Spleen (tissue), 11 donors: ENCODE measurements around the gene THSD7A. TPM values are rescaled to one million over a fixed set of nuclear protein-coding genes. Genes with fewer than 3 reads are reported as not detected.

ENCODE experiments used
- DNase-seq: peaks from one replicate; pipeline ENCODE4 v3.0.0-alpha.2; 2020
- H3K27ac ChIP-seq, 8 donors: fragments of 200-600 bp; sonication (generic) in 7 of 8; 1 replicate in 4 of 8; 2 replicates in 4 of 8; pipeline versions ENCODE4 v1.5.0 to v1.8.0; 2016 to 2021; ENCODE audit warnings: inconsistent platforms in 4 of 8, mild to moderate bottlenecking in 4 of 8, moderate library complexity in 1 of 8
- H3K27me3 ChIP-seq, 7 donors: fragments of 200-600 bp; sonication (generic) in 6 of 7; replicated peaks in 1 of 7; 1 replicate in 4 of 7; 2 replicates in 3 of 7; pipeline versions ENCODE4 v1.5.0 to v1.8.0; 2016 to 2021; ENCODE audit warnings: inconsistent platforms in 3 of 7, mild to moderate bottlenecking in 1 of 7
- H3K36me3 ChIP-seq, 6 donors: fragments of 200-600 bp; sonication (generic) in 5 of 6; 1 replicate in 4 of 6; 2 replicates in 2 of 6; pipeline versions ENCODE4 v1.5.0 to v1.8.0; 2016 to 2021; ENCODE audit warnings: inconsistent platforms in 2 of 6
- H3K4me1 ChIP-seq, 6 donors: fragments of 200-600 bp; sonication (generic) in 5 of 6; 1 replicate in 3 of 6; 2 replicates in 3 of 6; pipeline versions ENCODE4 v1.5.0 to v1.8.0; 2016 to 2021; ENCODE audit warnings: inconsistent platforms in 3 of 6
- H3K4me3 ChIP-seq, 8 donors: fragments of 200-600 bp; sonication (generic) in 7 of 8; 1 replicate in 4 of 8; 2 replicates in 4 of 8; pipeline versions ENCODE4 v1.5.0 to v1.8.0; 2016 to 2021; ENCODE audit warnings: inconsistent platforms in 4 of 8, mild to moderate bottlenecking in 4 of 8, moderate library complexity in 2 of 8
- H3K9me3 ChIP-seq, 8 donors: fragments of 200-600 bp; sonication (generic) in 7 of 8; 1 replicate in 4 of 8; 2 replicates in 4 of 8; pipeline versions ENCODE4 v1.5.0 to v1.8.0; 2016 to 2021; ENCODE audit warnings: inconsistent platforms in 4 of 8
- CTCF ChIP-seq, 11 experiments: fragments of 200-600 bp in 7 of 11; fragments of 450-650 bp in 4 of 11; sonication (generic) in 4 of 11; IDR thresholded peaks in 8 of 11; conservative IDR thresholded peaks in 3 of 11; 1 replicate in 7 of 11; 2 replicates in 4 of 11; pipeline versions ENCODE4 v1.4.0 to v1.8.0; 2016 to 2021; ENCODE audit warnings: antibody characterized with exemption in 11 of 11, inconsistent platforms in 4 of 11, mild to moderate bottlenecking in 1 of 11
- POLR2A ChIP-seq, 3 donors: fragments of 450-650 bp; IDR thresholded peaks; one replicate each; pipeline ENCODE4 v1.5.1; 2017; ENCODE audit warnings: antibody characterized with exemption in 3 of 3, mild to moderate bottlenecking in 1 of 3
- POLR2AphosphoS5 ChIP-seq, 3 donors: sonication (generic); formaldehyde crosslinking; IDR thresholded peaks; one replicate each; pipeline ENCODE4 v1.5.1; 2017; ENCODE audit warnings: antibody characterized with exemption in 3 of 3
- WGBS, 5 donors: extraction: QIAGEN DNeasy Blood & Tissue Kit in 3 of 5; methylation state at CpG; one replicate each; pipeline versions ENCODE4 v1.1.5 to v1.1.7; 2013 to 2018; 5-methylcytosine and 5-hydroxymethylcytosine counted together
- intact Hi-C: fragments of 100-400 bp; cut with DNase I; formaldehyde crosslinking; loops from one replicate; pipeline ENCODE4 v1.15.0; 2023; ENCODE audit warnings: low total_unique reads
- polyA plus RNA-seq, 3 donors: library from polyadenylated mRNA; stranded (reverse); fragments of 200-250 nt; gene quantifications; one replicate each; pipeline ENCODE4 v1.2.1, GENCODE V29; 2013
- total RNA-seq, 7 donors: library from RNA; depleted of rRNA in 3 of 7; stranded (reverse); fragments of >200 nt in 3 of 7; fragmentation: NEBNext Ultra II Directional in 4 of 7; extraction: Animal tissue kit (Norgen Biotek cat#: 25700) in 4 of 7; gene quantifications; one replicate each; pipeline versions ENCODE4 v1.1.0 to v1.2.1, GENCODE V29; 2016 to 2021
- donor health status: healthy with polysubstance abuse.
- donor health status: DM: no; HTN: no; CAD: no; lungs with moderate emphysema.
- donor health status: DM: no; HTN: no; CAD: no.
- donor health status: Bipolar disorder and iron deficiency.
- donor health status: healthy.
- donor health status: DM: no; HTN: no; CAD: no.
- donor health status: DM: yes; HTN: yes; CAD: no.

THSD7A gene
- total and polyA plus RNA-seq, 10 donors, result 0.29 to 8.7 (median 4.2) TPM

DNA sequence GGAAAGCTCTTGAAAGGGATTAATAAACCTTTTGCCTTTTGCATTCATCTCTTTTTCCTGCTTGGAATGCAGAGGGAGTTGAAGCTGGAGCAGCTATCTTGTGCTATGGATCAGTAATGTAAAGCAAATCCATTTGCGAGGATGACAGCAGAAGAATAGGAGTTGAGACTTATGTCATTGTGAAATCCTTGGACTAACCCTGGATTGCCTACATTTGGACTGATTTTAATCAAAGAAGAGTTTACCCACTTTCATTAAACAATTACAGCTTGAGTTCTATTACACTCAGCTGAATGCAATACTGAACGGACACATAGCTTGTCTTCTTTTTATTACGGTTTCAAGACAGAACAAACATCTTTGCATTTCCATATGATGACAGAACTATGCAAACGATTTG is 496.1 kb downstream of the THSD7A start:
- Histone ChIP-seq H3K9me3 (no peaks in the 10 kb centered on the region), H3K36me3 (no peaks in the 10 kb centered on the region), H3K4me1 (no peaks in the 10 kb centered on the region), H3K27ac (no peak overlapping the region), H3K27me3 (no peaks in the 10 kb centered on the region), H3K4me3 (no peak overlapping the region)
- intact Hi-C loops, result no loop called here
- TF ChIP-seq CTCF (IDR thresholded peaks at IDR 0.05 in 8 of 11, conservative IDR thresholded peaks at IDR 0.05 in 3 of 11) (no peak), POLR2A (IDR thresholded peaks at IDR 0.05) (no peak), POLR2AphosphoS5 (IDR thresholded peaks at IDR 0.05) (no peak)
- WGBS, 5 donors, result 78 to 89% (median 84%) methylated on average over 4 of the region's 4 CpGs
- DNase-seq, result no peak

GRCh38 chr7:11332865-11333228 is 499.2 kb downstream of the THSD7A start:
- intact Hi-C loops, result no loop called here
- H3K36me3 ChIP-seq, result no peaks in the 10 kb centered on the region
- TF ChIP-seq POLR2A (IDR thresholded peaks at IDR 0.05) (no peak), POLR2AphosphoS5 (IDR thresholded peaks at IDR 0.05) (no peak), CTCF (IDR thresholded peaks at IDR 0.05 in 8 of 11, conservative IDR thresholded peaks at IDR 0.05 in 3 of 11) (no peak)
- no peaks in the 10 kb centered on the region for H3K4me1 ChIP-seq
- no peak overlapping the region for H3K27ac ChIP-seq
- no peak for DNase-seq
- H3K4me3 ChIP-seq, result no peak overlapping the region
- WGBS, 5 donors, result 71 to 94% (median 87%) methylated on average over 2 of the region's 2 CpGs
- H3K9me3 ChIP-seq, result no peaks in the 10 kb centered on the region
- no peaks in the 10 kb centered on the region for H3K27me3 ChIP-seq

DNA sequence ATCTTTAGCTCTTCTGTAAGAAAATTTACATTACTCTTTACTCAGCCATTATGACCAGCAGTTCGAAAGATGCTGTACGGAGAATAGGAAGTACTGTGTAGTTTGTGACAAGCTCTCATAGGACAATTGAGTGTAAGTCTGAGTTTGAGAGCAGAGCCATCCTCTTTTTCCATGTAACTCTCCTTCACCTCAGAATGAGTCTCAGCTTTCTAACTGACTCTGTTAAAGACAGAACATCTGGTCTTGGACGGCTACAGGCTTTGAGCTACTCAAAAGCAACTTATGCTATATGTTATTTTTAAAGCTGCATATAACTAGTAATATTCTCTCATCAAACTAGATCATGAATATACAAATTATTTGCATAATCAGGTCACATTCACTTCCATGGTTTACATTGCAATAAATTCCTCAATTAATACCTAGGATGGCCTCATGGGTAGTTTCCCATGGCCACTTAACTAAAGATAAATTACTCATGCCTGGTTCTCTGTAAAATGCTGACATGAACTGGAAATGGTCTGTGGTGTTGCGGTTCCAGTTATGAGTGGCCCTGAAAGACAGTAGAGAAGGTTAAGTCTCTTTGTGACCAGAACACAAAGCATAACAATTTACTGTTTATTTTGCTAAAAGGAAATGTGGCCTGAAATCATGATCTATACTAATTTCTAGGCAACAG is 499.7 kb downstream of the THSD7A start:
- H3K4me1 ChIP-seq, result no peaks in the 10 kb centered on the region
- H3K27ac ChIP-seq, result no peak overlapping the region
- no peaks in the 10 kb centered on the region for H3K27me3 ChIP-seq
- no peaks in the 10 kb centered on the region for H3K9me3 ChIP-seq
- no peaks in the 10 kb centered on the region for H3K36me3 ChIP-seq
- 75 to 90% (median 82%) methylated on average over 4 of the region's 4 CpGs for WGBS, 5 donors
- intact Hi-C loops, result no loop called here
- DNase-seq, result no peak
- H3K4me3 ChIP-seq, result no peak overlapping the region
- TF ChIP-seq POLR2AphosphoS5 (IDR thresholded peaks at IDR 0.05) (no peak), CTCF (IDR thresholded peaks at IDR 0.05 in 8 of 11, conservative IDR thresholded peaks at IDR 0.05 in 3 of 11) (no peak), POLR2A (IDR thresholded peaks at IDR 0.05) (no peak)

DNA sequence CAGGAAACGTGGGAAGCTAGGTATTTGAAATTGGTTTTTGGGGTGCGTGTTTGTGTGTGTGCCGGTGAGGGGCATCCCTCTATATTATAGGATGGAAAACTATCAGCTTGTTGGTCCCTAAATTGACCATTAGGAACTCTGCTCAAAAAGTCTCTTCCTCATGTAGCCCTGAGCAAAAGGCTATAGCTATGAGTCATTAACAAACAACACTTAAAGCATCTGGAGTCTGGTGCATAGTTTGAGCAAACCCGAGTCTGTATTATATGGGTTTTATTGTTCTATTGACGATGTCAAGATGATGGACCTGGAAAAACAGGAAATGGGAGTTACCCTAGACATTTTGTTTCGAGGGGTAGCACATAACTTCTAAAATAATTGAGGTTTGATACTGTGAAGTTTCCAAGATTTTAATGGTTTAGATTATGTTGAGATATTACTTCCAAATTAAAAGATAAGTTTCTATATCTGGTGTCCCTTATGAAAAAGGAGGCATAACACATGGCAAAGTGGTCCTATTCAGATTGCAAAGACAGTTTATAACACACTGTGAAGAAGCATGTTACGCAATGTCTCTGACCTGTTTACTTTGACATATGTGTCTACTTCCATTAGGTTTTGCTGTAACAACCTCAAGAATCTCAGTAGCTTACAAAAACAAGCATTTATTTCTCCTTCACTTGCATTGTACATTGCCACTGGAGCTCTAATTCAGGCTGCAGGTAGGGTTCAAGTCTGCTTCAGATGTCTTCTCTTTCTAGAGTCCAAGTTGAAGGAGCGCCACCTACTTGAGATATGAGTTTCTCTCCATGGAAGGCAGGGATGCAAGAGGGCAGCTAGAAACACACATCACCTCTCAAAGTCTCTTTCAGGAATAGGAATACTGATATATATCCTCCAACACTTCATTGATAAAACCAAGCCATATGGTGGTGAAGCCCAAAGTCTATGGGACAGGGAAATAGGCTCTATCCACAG is 500.6 kb downstream of the THSD7A start:
- H3K27me3 ChIP-seq, result no peaks in the 10 kb centered on the region
- no peaks in the 10 kb centered on the region for H3K36me3 ChIP-seq
- DNase-seq, result no peak
- no peak overlapping the region for H3K4me3 ChIP-seq
- no peaks in the 10 kb centered on the region for H3K9me3 ChIP-seq
- WGBS, 5 donors, result 70 to 83% (median 74%) methylated on average over 8 of the region's 8 CpGs
- no peaks in the 10 kb centered on the region for H3K4me1 ChIP-seq
- no peak overlapping the region for H3K27ac ChIP-seq
- no peak for TF ChIP-seq POLR2A (IDR thresholded peaks at IDR 0.05)
- intact Hi-C loops, result no loop called here
